Left hindlimb (tissue), 1 donor: ENCODE measurements around the gene SP140L.
"Not testable (repeated sequence)": the region's sequence is repeated elsewhere in the genome, so short reads cannot be mapped to it uniquely, and the experiment has no call there.

Experiments used
- DNase-seq: peaks from one replicate; pipeline ENCODE4 v3.0.0-alpha.2; 2018

SP140L gene

DNA sequence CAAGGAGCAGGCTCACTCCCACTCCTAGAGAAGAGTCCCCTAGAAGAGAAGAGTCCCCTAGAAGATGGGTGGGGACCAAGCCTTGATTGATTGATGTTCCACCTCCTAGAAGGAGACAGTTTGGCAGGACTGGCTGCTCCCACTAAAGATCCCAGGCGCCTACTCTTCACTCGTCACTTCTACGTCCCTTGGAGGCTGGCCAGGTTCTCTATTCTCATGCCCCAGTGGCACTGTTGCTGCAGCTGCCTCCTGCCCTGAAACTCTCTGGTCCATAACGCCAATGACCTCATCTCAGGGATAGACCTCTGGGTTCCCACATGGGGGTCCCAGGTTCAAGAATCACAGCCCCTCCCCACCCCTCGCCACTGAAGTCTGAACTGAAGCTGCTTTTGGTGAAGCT lies 2.5 kb upstream of the SP140L start:
- no peak for DNase-seq

- DNase-seq = no peak
Observed at GRCh38 chr2:230325316-230326243, 1.4 kb upstream of the SP140L start.

- DNase-seq = no peak
Observed at GRCh38 chr2:230327418-230328154, 593 bp downstream of the SP140L start.

GRCh38 chr2:230328155-230328458 lies 1.1 kb downstream of the SP140L start:
- no peak for DNase-seq

- no peak for DNase-seq
Observed at GRCh38 chr2:230329946-230330605, 3.1 kb downstream of the SP140L start.

- no peak for DNase-seq
Observed at GRCh38 chr2:230330725-230331124, 3.7 kb downstream of the SP140L start.

- DNase-seq = no peak
Observed at GRCh38 chr2:230335461-230335863, 8.5 kb downstream of the SP140L start.

GRCh38 chr2:230335864-230336506 lies 9.0 kb downstream of the SP140L start:
- DNase-seq = no peak

- not testable (repeated sequence) for DNase-seq
Observed at GRCh38 chr2:230341936-230342528, 15.0 kb downstream of the SP140L start.

GRCh38 chr2:230343041-230343624 lies 16.1 kb downstream of the SP140L start:
- DNase-seq = not testable (repeated sequence)

DNA sequence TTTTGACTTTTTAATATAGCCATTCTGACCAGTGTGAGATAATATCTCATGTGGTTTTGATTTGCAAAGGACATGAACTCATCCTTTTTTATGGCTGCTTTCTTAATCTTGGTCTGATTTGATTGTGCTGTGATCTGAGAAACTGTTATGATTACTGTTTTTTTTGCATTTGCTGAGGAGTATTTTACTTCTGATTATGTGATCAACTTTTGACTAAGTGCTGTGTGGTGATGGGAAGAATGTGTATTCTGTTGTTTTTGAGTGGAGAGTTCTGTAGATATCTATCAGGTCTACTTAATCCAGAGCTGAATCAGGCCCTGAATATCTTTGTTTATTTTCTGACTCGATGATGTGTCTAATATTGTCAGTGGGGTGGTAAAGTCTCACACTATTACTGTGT lies 16.8 kb downstream of the SP140L start:
- DNase-seq = no peak

- DNase-seq = no peak
Observed at GRCh38 chr2:230346465-230346864, 19.5 kb downstream of the SP140L start.

DNA sequence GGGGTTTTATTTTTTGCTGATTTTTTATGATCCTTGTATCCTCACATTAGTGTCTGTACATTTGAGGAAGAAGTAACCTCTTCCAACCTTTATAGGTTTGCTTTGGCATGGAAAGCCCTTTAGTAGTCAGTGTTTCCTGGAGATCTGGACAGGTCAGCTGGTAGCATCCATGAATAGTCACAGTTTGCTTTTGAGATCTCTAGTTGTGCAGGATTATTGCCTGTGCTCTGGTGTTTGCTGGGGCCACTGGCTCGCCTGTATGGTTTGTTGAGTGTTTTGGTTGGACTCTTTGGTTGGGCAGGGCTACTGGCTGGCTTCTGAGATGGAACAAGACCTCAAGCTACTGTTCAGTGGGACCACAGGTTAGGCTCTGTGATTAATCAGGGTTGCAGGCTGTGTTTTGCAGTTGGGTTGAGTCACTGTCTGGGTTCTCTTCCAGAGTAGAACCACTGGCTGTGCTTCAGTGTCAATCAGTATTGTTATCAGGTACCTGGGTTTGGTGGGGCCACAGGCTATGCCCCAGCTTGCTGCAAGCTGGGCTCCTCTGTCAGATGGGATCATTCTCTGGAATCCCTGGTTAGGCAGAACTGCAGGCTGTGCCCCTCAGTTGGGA lies 20.0 kb downstream of the SP140L start:
- DNase-seq = no peak

DNA sequence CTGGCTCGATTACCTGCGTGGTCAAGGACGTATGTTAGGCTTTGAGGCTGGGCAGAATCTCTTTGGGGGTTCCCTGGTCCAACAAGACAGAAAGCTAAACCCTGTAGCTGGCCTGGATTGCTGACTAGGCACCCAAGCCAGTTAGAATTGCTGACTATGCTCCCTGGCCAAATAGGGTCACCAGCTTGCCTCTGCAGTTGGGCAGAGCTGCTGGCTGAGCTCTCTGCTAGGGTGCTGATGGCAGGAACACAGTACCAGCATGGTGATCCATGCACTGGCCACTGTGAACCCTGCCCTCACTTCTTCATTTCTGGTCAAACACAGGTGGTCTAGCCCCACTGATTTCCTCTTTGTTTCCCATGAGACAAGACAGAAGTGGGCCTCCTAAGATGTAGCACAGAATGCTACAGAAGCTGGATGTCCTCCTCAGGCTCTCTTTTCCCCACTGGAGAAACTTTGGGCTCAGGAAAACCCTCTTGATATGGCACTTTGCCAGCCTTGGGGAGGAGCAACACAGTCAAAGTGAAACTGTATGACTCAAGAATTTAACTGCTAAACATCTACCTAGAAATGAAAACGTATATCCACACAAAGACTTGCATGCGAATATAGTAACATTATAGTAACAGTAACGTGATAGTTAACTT lies 20.8 kb downstream of the SP140L start:
- no peak for DNase-seq

DNA sequence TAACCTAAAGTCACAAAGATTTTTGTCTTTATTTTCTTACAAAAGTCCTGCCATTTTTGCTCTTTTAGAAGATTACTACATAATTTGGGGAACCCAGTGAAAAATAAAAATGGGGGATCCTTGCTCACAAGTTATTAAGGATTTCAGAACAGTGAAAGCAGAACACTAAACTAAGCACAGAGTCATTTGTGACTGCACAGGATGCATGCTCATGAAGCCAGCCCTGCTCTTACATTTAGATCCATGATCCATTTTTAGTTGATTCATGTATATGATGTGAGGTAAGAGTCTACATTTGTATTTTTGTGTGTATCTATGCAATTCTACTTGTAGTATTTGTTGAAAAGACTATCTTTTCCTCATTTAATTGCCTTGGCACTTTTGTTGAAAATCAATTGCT lies 21.8 kb downstream of the SP140L start:
- DNase-seq = no peak

- DNase-seq = no peak
Observed at GRCh38 chr2:230356084-230356483, 29.1 kb downstream of the SP140L start.

GRCh38 chr2:230358305-230358704 lies 31.3 kb downstream of the SP140L start:
- DNase-seq = no peak

DNA sequence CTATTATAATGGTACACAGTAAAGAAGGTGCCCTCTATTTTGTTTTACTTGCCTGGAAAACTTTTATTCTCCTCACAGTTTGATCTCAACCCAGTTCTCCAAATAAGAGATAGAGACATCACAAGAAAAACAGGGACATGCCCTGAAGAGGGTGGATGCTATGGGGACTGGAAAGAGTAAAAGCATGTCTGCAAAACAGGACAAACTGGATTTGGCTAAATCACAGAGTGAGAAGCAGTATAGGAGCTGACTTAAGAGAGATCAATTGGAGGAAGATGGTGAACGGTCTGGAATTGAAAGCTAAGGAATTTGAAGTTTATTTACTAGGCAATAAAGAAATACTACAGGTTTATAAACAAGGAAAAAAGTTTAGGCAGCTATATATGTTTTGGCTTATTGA lies 33.0 kb downstream of the SP140L start:
- DNase-seq = no peak

DNA sequence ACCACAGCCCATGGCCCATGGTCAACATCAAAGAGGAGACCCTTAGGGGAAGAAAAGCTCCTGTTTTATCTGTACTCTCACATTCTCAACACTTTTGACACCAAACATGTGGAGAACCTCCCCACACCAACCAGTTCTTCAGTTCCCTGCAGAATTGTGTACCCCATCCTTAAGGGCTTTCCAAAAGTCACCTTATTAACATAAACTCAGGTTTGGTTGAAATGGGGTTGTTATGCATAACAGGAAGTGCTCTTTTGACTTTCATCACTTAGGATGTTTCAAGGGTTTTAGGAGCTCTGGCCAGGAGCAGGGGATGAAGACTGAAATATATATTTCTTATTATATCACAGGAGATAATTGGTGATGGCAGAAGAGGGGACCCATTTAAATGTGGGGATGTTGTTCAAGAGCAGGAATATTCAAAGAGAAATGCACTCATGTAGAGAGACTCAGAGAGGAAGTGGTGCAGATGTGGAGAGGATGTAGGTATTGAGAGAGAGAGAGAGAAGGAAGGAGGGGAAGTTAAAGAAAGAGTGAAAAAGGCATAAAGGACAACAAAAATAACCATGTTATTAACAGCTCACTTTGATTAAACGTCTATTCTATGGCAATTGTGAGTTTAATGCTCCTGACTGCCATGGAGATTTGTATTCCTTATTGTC lies 35.2 kb downstream of the SP140L start:
- no peak for DNase-seq

GRCh38 chr2:230382108-230382507 lies 55.1 kb downstream of the SP140L start:
- DNase-seq = no peak

GRCh38 chr2:230383453-230383852 lies 56.5 kb downstream of the SP140L start:
- DNase-seq = no peak
